ENCODE measurements around the gene LIAS. TPM values are rescaled to one million over a fixed set of nuclear protein-coding genes. Genes with fewer than 3 reads are reported as not detected.

Gene LIAS
- polyA plus RNA-seq, 1 experiment = 5.1 TPM

- CTCF ChIA-PET = interaction anchor here (1.1 kb wide), 1 partner anchor 178 kb away, joined by 3 read pairs; no protein-coding TSS in a partner anchor
- H3K4me3 ChIP-seq (ENCODE audit: low read depth, low read length) = no peak overlapping the region
- no peaks in the 10 kb centered on the region for H3K36me3 ChIP-seq (ENCODE audit: control insufficient read depth, insufficient read depth, low read length)
- POLR2A ChIA-PET = no interaction called here
- no peak for DNase-seq (ENCODE audit: low read depth)
- TF ChIP-seq CTCF (IDR thresholded peaks at IDR 0.05; ENCODE audit: insufficient read depth, low read depth, low read length) = no peak
- no peaks in the 10 kb centered on the region for H3K27me3 ChIP-seq (ENCODE audit: control insufficient read depth, insufficient read depth, low read length)
These were observed 21.4 kb downstream of the LIAS start for GRCh38 chr4:39480251-39480650.

- DNase-seq (ENCODE audit: low read depth) = no peak
- Histone ChIP-seq H3K36me3 (ENCODE audit: control insufficient read depth, insufficient read depth, low read length) (no peaks in the 10 kb centered on the region), H3K27me3 (ENCODE audit: control insufficient read depth, insufficient read depth, low read length) (no peaks in the 10 kb centered on the region), H3K4me3 (ENCODE audit: low read depth, low read length) (no peak overlapping the region)
- CTCF ChIA-PET = interaction anchor here (1.1 kb wide), 1 partner anchor 177 kb away, joined by 3 read pairs; no protein-coding TSS in a partner anchor
- POLR2A ChIA-PET = no interaction called here
- TF ChIP-seq CTCF (IDR thresholded peaks at IDR 0.05; ENCODE audit: insufficient read depth, low read depth, low read length) = no peak
These were observed 22.2 kb downstream of the LIAS start for GRCh38 chr4:39480902-39481695.

- no peak overlapping the region for H3K4me3 ChIP-seq (ENCODE audit: low read depth, low read length)
- ChIA-PET CTCF (interaction anchor here (1.3 kb wide), 1 partner anchor 15 kb away, joined by 3 read pairs; no protein-coding TSS in a partner anchor), POLR2A (no interaction called here)
- DNase-seq (ENCODE audit: low read depth) = no peak
- H3K27me3 ChIP-seq (ENCODE audit: control insufficient read depth, insufficient read depth, low read length) = no peaks in the 10 kb centered on the region
- H3K36me3 ChIP-seq (ENCODE audit: control insufficient read depth, insufficient read depth, low read length) = no peaks in the 10 kb centered on the region
- no peak for TF ChIP-seq CTCF (IDR thresholded peaks at IDR 0.05; ENCODE audit: insufficient read depth, low read depth, low read length)
These were observed 25.9 kb downstream of the LIAS start for GRCh38 chr4:39484582-39485272.

- CTCF ChIA-PET = no interaction called here
These were observed 27.5 kb downstream of the LIAS start for GRCh38 chr4:39486221-39486804.

More at GRCh38 chr4:39486221-39486804, 27.5 kb downstream of the LIAS start:
- POLR2A ChIA-PET = no interaction called here
- Histone ChIP-seq H3K36me3 (ENCODE audit: control insufficient read depth, insufficient read depth, low read length) (no peaks in the 10 kb centered on the region), H3K4me3 (ENCODE audit: low read depth, low read length) (no peak overlapping the region), H3K27me3 (ENCODE audit: control insufficient read depth, insufficient read depth, low read length) (no peaks in the 10 kb centered on the region)
- no peak for TF ChIP-seq CTCF (IDR thresholded peaks at IDR 0.05; ENCODE audit: insufficient read depth, low read depth, low read length)
- no peak for DNase-seq (ENCODE audit: low read depth)
